Measurements from ENCODE around the gene UBE2E3.
A peak's percentile ranks its signal among the peaks of the same experiment; 100 is the strongest.

The UBE2E3 gene

DNA sequence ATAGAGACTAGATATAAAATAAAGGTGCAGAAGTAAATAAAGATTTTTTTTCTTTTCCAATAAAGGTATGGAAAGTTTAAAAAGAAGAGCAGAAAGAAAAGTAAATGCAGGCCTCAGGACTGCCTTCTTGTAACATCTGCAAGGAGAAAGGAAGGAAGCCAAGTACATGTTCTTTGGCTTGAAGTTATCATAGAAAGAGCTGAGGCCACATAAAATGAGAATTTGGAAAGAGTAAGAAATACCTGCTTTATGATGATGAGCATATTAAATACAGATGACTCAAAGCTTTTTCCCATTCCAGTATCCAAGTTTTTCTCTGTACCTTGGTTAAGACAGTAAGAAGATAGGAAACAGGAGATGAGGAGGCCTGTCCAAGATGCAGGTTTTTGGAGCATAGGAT, 25.3 kb upstream of the UBE2E3 start:
- Histone ChIP-seq H3K4me1 (ENCODE audit: control insufficient read depth, insufficient read depth, low read length) (no peaks in the 10 kb centered on the region), H3K36me3 (ENCODE audit: control insufficient read depth, insufficient read depth, low read length) (no peaks in the 10 kb centered on the region), H3K27ac (ENCODE audit: low read depth, low read length) (no peak overlapping the region), H3K4me3 (ENCODE audit: low read length) (no peak overlapping the region), H3K9ac (ENCODE audit: low read length) (no peak overlapping the region), H3K27me3 (ENCODE audit: control insufficient read depth, insufficient read depth, low read length) (no peaks in the 10 kb centered on the region)

DNA sequence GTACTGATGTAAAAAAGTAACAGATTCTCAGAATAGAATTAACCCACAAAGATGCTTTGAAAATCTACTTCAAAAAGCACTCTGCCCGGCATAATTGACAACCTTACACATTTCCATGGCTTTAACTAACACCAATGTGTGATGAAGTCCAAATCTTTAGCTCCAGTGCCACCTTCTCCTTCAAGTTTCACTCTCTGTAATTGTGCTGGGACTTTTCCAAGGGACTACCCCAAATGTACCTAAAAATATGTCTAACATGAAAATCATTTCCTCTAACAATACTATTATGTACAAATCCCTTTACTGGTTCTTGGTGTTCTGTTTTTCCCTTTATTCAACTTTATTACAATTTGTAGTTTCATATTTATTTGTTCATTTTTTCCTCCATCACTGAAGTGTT, 20.6 kb upstream of the UBE2E3 start:
- Histone ChIP-seq H3K27ac (ENCODE audit: low read depth, low read length) (no peak overlapping the region), H3K4me3 (ENCODE audit: low read length) (no peak overlapping the region), H3K27me3 (ENCODE audit: control insufficient read depth, insufficient read depth, low read length) (no peaks in the 10 kb centered on the region), H3K36me3 (ENCODE audit: control insufficient read depth, insufficient read depth, low read length) (no peaks in the 10 kb centered on the region), H3K4me1 (ENCODE audit: control insufficient read depth, insufficient read depth, low read length) (no peaks in the 10 kb centered on the region), H3K9ac (ENCODE audit: low read length) (no peak overlapping the region)

DNA sequence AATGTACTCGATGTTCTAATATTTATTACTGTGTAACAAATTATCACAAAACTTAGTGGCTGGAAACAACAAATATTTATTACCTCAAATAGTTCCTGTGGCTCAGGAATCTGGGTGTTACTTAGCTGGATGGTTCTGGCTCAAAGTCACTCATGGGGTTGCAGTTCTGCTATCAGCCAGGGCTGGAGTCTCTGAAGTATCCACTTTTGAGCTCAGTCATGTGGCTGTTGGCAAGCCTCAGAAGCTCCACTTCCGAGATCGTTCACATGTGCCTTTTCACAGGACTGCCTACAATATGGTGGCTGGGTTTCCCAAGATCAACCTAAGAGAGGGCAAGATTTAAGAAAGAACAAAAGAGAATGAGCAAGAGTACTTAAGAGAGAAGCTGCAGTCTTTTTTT, 19.4 kb upstream of the UBE2E3 start:
- H3K27me3 ChIP-seq (ENCODE audit: control insufficient read depth, insufficient read depth, low read length): no peaks in the 10 kb centered on the region
- H3K27ac ChIP-seq (ENCODE audit: low read depth, low read length): no peak overlapping the region
- H3K9ac ChIP-seq (ENCODE audit: low read length): no peak overlapping the region
- H3K36me3 ChIP-seq (ENCODE audit: control insufficient read depth, insufficient read depth, low read length): no peaks in the 10 kb centered on the region
- H3K4me1 ChIP-seq (ENCODE audit: control insufficient read depth, insufficient read depth, low read length): no peaks in the 10 kb centered on the region
- H3K4me3 ChIP-seq (ENCODE audit: low read length): no peak overlapping the region

- H3K36me3 ChIP-seq (ENCODE audit: control insufficient read depth, insufficient read depth, low read length): no peaks in the 10 kb centered on the region
- H3K27ac ChIP-seq (ENCODE audit: low read depth, low read length): no peak overlapping the region
- no peaks in the 10 kb centered on the region for H3K27me3 ChIP-seq (ENCODE audit: control insufficient read depth, insufficient read depth, low read length)
Measured at GRCh38 chr2:180962727-180963314, 17.6 kb upstream of the UBE2E3 start.

GRCh38 chr2:180966378-180966777, 14.0 kb upstream of the UBE2E3 start:
- no peaks in the 10 kb centered on the region for H3K27me3 ChIP-seq (ENCODE audit: control insufficient read depth, insufficient read depth, low read length)
- no peak overlapping the region for H3K4me3 ChIP-seq (ENCODE audit: low read length)
- no peaks in the 10 kb centered on the region for H3K4me1 ChIP-seq (ENCODE audit: control insufficient read depth, insufficient read depth, low read length)
- no peak overlapping the region for H3K27ac ChIP-seq (ENCODE audit: low read depth, low read length)
- no peak overlapping the region for H3K9ac ChIP-seq (ENCODE audit: low read length)
- no peaks in the 10 kb centered on the region for H3K36me3 ChIP-seq (ENCODE audit: control insufficient read depth, insufficient read depth, low read length)

More at GRCh38 chr2:180962727-180963314, 17.6 kb upstream of the UBE2E3 start:
- H3K4me1 ChIP-seq (ENCODE audit: control insufficient read depth, insufficient read depth, low read length): no peaks in the 10 kb centered on the region
- no peak overlapping the region for H3K4me3 ChIP-seq (ENCODE audit: low read length)
- H3K9ac ChIP-seq (ENCODE audit: low read length): no peak overlapping the region

GRCh38 chr2:180969124-180969523, 11.3 kb upstream of the UBE2E3 start:
- H3K4me1 ChIP-seq (ENCODE audit: control insufficient read depth, insufficient read depth, low read length): no peaks in the 10 kb centered on the region
- H3K9ac ChIP-seq (ENCODE audit: low read length): no peak overlapping the region

DNA sequence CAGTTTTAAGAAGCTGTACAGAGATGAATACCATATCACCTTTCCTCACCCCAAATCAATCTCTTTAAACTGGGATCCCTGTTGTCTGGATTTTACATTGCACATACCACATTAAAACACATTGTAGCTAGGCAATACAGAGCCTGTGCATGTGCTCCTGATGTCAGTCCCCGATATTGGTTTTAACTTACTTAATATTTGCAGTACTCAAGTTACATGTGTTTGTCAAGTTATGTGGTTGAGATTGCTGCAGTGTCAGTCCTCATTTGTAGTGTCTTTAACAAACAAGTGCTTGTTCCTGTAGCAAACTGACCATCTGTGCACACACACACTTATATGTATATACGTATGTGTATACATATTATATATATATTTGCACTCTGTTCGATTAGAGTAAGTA, 10.4 kb upstream of the UBE2E3 start:
- H3K27ac ChIP-seq (ENCODE audit: low read depth, low read length): no peak overlapping the region
- no peak overlapping the region for H3K4me3 ChIP-seq (ENCODE audit: low read length)
- H3K36me3 ChIP-seq (ENCODE audit: control insufficient read depth, insufficient read depth, low read length): no peaks in the 10 kb centered on the region
- no peaks in the 10 kb centered on the region for H3K27me3 ChIP-seq (ENCODE audit: control insufficient read depth, insufficient read depth, low read length)
- H3K9ac ChIP-seq (ENCODE audit: low read length): no peak overlapping the region
- no peaks in the 10 kb centered on the region for H3K4me1 ChIP-seq (ENCODE audit: control insufficient read depth, insufficient read depth, low read length)

More at GRCh38 chr2:180969124-180969523, 11.3 kb upstream of the UBE2E3 start:
- H3K36me3 ChIP-seq (ENCODE audit: control insufficient read depth, insufficient read depth, low read length): no peaks in the 10 kb centered on the region
- H3K27ac ChIP-seq (ENCODE audit: low read depth, low read length): no peak overlapping the region
- H3K27me3 ChIP-seq (ENCODE audit: control insufficient read depth, insufficient read depth, low read length): no peaks in the 10 kb centered on the region
- H3K4me3 ChIP-seq (ENCODE audit: low read length): no peak overlapping the region

- Histone ChIP-seq H3K9ac (ENCODE audit: low read length) (no peak overlapping the region), H3K4me3 (ENCODE audit: low read length) (no peak overlapping the region), H3K36me3 (ENCODE audit: control insufficient read depth, insufficient read depth, low read length) (no peaks in the 10 kb centered on the region), H3K4me1 (ENCODE audit: control insufficient read depth, insufficient read depth, low read length) (no peaks in the 10 kb centered on the region), H3K27ac (ENCODE audit: low read depth, low read length) (no peak overlapping the region), H3K27me3 (ENCODE audit: control insufficient read depth, insufficient read depth, low read length) (no peaks in the 10 kb centered on the region)
Measured at GRCh38 chr2:180971811-180972210, 8.6 kb upstream of the UBE2E3 start.

GRCh38 chr2:180975585-180975984, 4.8 kb upstream of the UBE2E3 start:
- H3K4me3 ChIP-seq (ENCODE audit: low read length): no peak overlapping the region
- H3K36me3 ChIP-seq (ENCODE audit: control insufficient read depth, insufficient read depth, low read length): no peaks in the 10 kb centered on the region
- H3K9ac ChIP-seq (ENCODE audit: low read length): no peak overlapping the region
- H3K4me1 ChIP-seq (ENCODE audit: control insufficient read depth, insufficient read depth, low read length): no peaks in the 10 kb centered on the region
- H3K27me3 ChIP-seq (ENCODE audit: control insufficient read depth, insufficient read depth, low read length): no peaks in the 10 kb centered on the region
- no peak overlapping the region for H3K27ac ChIP-seq (ENCODE audit: low read depth, low read length)

DNA sequence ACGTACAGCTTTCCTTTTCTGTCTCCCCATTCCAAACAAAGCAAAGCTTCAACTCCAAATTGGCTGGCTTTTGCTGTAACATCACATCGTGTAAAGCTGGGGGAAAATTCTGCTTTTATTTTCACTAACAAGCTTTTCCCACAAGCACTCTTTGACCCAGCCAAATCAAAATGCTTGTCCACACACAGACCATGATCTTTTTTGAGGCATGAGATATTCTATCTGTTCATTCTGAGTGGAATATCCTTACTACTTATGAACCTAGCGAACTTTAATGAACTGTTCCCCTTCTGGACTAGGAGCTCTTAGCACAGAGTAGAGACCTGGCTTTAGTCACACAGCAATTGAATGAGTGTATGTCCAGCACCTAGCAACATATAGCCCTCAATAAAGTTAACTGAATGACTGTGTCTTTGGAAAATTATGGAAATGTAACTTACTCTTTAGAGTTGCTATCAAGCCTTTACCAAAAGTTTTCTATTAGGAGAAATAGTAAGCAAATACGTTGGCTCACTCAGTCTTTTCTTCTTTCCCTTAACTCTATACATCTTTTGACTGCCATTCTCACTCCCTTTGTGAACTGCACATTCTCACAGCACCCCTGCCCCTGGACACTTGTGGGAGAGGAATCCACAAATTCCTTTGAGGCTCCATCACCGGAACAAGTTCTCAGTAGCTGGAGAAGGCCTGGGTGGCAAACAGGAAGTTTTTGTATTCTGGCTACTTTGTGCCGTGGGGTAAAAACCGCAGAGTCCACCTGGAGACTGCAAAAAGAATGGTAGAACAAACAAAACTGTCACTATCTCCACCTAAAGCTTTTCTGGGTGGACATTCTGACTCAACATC, 1.3 kb upstream of the UBE2E3 start:
- Histone ChIP-seq H3K27me3 (ENCODE audit: control insufficient read depth, insufficient read depth, low read length) (no peaks in the 10 kb centered on the region), H3K4me3 (ENCODE audit: low read length) (peak overlapping the region; percentile 71), H3K36me3 (ENCODE audit: control insufficient read depth, insufficient read depth, low read length) (no peaks in the 10 kb centered on the region), H3K27ac (ENCODE audit: low read depth, low read length) (peak overlapping the region; percentile 72), H3K9ac (ENCODE audit: low read length) (no peak overlapping the region), H3K4me1 (ENCODE audit: control insufficient read depth, insufficient read depth, low read length) (peaks cover 11% of the 10 kb centered on the region)

DNA sequence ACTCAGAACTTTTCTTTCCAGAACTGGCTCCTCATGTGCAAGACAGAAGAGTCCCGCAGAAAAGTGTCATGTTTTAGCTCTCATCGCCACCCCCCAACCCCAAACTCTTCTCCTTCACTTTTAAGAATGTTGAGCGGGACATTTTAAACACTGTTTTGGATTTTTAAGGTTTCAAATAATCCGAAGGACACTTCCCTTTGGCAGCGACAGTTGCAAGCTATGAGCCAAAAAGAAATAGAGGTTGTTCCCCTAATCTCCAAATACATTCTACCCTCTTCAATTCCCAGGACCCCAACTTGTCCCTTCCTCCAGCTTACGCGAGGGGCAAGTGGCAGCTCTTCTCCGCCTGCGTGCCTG, 678 bp upstream of the UBE2E3 start:
- Histone ChIP-seq H3K27me3 (ENCODE audit: control insufficient read depth, insufficient read depth, low read length) (no peaks in the 10 kb centered on the region), H3K4me3 (ENCODE audit: low read length) (peak overlapping the region; percentile 71), H3K36me3 (ENCODE audit: control insufficient read depth, insufficient read depth, low read length) (no peaks in the 10 kb centered on the region), H3K4me1 (ENCODE audit: control insufficient read depth, insufficient read depth, low read length) (peaks cover 11% of the 10 kb centered on the region), H3K27ac (ENCODE audit: low read depth, low read length) (peak overlapping the region; percentile 72), H3K9ac (ENCODE audit: low read length) (no peak overlapping the region)

GRCh38 chr2:180980943-180981911, 822 bp downstream of the UBE2E3 start:
- Histone ChIP-seq H3K4me3 (ENCODE audit: low read length) (peak overlapping the region; percentile 54), H3K4me1 (ENCODE audit: control insufficient read depth, insufficient read depth, low read length) (peaks cover 15% of the 10 kb centered on the region), H3K27ac (ENCODE audit: low read depth, low read length) (peak overlapping the region; percentile 18), H3K9ac (ENCODE audit: low read length) (peak overlapping the region; percentile 7), H3K27me3 (ENCODE audit: control insufficient read depth, insufficient read depth, low read length) (no peaks in the 10 kb centered on the region), H3K36me3 (ENCODE audit: control insufficient read depth, insufficient read depth, low read length) (no peaks in the 10 kb centered on the region)

Measured in rectal smooth muscle tissue (tissue), 1 donor.